H1 (cell line): ENCODE measurements around the gene FAM240A. TPM values are rescaled to one million over a fixed set of nuclear protein-coding genes. Genes with fewer than 3 reads are reported as not detected.

Experiments used
- GTF2F1 ChIP-seq: IDR thresholded peaks from 2 replicates; pipeline ENCODE4 v1.6.1; 2012; ENCODE audit warnings: low read depth, low read length, improper control_type of control experiment, borderline replicate concordance
- POLR2AphosphoS5 ChIP-seq: IDR thresholded peaks from 2 replicates; pipeline ENCODE4 v1.6.1; 2011; ENCODE audit warnings: low read depth, low read length
- SP2 ChIP-seq: IDR thresholded peaks from 2 replicates; pipeline ENCODE4 v1.6.1; 2012; ENCODE audit warnings: mild to moderate bottlenecking, low read length, inconsistent platforms
- SP4 ChIP-seq: IDR thresholded peaks from 2 replicates; pipeline ENCODE4 v1.6.1; 2012; ENCODE audit warnings: low read length, inconsistent platforms
- polyA plus RNA-seq, 7 experiments: library from polyadenylated mRNA; depleted of rRNA in 3 of 7; stranded (reverse) in 5 of 7; unstranded in 2 of 7; fragments of >200 nt in 5 of 7; fragments of 200-250 nt in 2 of 7; gene quantifications; 1 replicate in 5 of 7; 2 replicates in 1 of 7; 4 replicates in 1 of 7; pipeline versions ENCODE4 v1.2.1 to v1.2.3, GENCODE V29; 2011 to 2013; ENCODE audit warnings: missing spikeins in 2 of 7, mixed read lengths in 2 of 7
- total RNA-seq: library from RNA; stranded (reverse); fragmentation: NEBNext Ultra II Directional; extraction: Animal tissue kit (Norgen Biotek cat#: 25700); gene quantifications from 2 replicates; pipeline ENCODE4 v1.2.1, GENCODE V29; 2021
- TF ChIP-seq, protein P1 (sequence below): fragments of 300-600 bp; sonication (generic); IDR thresholded peaks from 2 replicates; pipeline ENCODE4 v1.7.1; 2012; ENCODE audit warnings: low read length, moderate library complexity, mild to moderate bottlenecking, inconsistent platforms; ENCODE audit not compliant: insufficient replicate concordance
- TF ChIP-seq, protein P2 (sequence below), 3 experiments: IDR thresholded peaks; 1 replicate in 2 of 3; 2 replicates in 1 of 3; pipeline versions ENCODE4 v1.5.1 to v1.6.1; 2011; ENCODE audit warnings: low read length in 3 of 3, mild to moderate bottlenecking in 3 of 3, inconsistent platforms in 2 of 3, low read depth in 1 of 3, moderate library complexity in 1 of 3; ENCODE audit not compliant: insufficient read depth in 1 of 3; ENCODE audit errors: control extremely low read depth in 1 of 3
- TF ChIP-seq, protein P3 (sequence below): IDR thresholded peaks from 2 replicates; pipeline ENCODE4 v1.6.1; 2012; ENCODE audit warnings: low read length, inconsistent platforms

FAM240A gene
- total and polyA plus RNA-seq, 2 of the 8 experiments (the other 6 are each of a cell fraction or from before 2014, with no cell fraction given): 0.08 TPM; not detected in 1

DNA sequence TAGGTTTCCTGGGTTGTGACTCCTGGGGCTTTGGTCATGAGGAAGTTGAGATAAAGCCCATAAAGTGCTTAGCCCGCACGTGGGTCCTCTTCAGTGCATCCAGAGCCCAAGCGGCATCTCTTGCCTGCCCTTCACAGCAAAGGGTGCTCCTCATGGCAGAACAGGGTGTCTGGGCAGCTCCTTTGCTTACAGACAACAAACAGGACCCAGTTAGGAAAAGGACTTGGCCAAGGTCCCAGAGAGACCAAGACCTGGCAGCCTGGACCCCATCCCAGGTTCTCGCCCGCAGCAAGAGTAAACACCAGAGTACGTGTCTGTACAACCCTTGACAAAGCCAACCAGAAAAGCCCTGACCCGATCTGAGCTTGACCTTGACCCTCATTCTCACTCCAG lies 54.1 kb downstream of the FAM240A start (continued):
- TF ChIP-seq, protein P1, sequence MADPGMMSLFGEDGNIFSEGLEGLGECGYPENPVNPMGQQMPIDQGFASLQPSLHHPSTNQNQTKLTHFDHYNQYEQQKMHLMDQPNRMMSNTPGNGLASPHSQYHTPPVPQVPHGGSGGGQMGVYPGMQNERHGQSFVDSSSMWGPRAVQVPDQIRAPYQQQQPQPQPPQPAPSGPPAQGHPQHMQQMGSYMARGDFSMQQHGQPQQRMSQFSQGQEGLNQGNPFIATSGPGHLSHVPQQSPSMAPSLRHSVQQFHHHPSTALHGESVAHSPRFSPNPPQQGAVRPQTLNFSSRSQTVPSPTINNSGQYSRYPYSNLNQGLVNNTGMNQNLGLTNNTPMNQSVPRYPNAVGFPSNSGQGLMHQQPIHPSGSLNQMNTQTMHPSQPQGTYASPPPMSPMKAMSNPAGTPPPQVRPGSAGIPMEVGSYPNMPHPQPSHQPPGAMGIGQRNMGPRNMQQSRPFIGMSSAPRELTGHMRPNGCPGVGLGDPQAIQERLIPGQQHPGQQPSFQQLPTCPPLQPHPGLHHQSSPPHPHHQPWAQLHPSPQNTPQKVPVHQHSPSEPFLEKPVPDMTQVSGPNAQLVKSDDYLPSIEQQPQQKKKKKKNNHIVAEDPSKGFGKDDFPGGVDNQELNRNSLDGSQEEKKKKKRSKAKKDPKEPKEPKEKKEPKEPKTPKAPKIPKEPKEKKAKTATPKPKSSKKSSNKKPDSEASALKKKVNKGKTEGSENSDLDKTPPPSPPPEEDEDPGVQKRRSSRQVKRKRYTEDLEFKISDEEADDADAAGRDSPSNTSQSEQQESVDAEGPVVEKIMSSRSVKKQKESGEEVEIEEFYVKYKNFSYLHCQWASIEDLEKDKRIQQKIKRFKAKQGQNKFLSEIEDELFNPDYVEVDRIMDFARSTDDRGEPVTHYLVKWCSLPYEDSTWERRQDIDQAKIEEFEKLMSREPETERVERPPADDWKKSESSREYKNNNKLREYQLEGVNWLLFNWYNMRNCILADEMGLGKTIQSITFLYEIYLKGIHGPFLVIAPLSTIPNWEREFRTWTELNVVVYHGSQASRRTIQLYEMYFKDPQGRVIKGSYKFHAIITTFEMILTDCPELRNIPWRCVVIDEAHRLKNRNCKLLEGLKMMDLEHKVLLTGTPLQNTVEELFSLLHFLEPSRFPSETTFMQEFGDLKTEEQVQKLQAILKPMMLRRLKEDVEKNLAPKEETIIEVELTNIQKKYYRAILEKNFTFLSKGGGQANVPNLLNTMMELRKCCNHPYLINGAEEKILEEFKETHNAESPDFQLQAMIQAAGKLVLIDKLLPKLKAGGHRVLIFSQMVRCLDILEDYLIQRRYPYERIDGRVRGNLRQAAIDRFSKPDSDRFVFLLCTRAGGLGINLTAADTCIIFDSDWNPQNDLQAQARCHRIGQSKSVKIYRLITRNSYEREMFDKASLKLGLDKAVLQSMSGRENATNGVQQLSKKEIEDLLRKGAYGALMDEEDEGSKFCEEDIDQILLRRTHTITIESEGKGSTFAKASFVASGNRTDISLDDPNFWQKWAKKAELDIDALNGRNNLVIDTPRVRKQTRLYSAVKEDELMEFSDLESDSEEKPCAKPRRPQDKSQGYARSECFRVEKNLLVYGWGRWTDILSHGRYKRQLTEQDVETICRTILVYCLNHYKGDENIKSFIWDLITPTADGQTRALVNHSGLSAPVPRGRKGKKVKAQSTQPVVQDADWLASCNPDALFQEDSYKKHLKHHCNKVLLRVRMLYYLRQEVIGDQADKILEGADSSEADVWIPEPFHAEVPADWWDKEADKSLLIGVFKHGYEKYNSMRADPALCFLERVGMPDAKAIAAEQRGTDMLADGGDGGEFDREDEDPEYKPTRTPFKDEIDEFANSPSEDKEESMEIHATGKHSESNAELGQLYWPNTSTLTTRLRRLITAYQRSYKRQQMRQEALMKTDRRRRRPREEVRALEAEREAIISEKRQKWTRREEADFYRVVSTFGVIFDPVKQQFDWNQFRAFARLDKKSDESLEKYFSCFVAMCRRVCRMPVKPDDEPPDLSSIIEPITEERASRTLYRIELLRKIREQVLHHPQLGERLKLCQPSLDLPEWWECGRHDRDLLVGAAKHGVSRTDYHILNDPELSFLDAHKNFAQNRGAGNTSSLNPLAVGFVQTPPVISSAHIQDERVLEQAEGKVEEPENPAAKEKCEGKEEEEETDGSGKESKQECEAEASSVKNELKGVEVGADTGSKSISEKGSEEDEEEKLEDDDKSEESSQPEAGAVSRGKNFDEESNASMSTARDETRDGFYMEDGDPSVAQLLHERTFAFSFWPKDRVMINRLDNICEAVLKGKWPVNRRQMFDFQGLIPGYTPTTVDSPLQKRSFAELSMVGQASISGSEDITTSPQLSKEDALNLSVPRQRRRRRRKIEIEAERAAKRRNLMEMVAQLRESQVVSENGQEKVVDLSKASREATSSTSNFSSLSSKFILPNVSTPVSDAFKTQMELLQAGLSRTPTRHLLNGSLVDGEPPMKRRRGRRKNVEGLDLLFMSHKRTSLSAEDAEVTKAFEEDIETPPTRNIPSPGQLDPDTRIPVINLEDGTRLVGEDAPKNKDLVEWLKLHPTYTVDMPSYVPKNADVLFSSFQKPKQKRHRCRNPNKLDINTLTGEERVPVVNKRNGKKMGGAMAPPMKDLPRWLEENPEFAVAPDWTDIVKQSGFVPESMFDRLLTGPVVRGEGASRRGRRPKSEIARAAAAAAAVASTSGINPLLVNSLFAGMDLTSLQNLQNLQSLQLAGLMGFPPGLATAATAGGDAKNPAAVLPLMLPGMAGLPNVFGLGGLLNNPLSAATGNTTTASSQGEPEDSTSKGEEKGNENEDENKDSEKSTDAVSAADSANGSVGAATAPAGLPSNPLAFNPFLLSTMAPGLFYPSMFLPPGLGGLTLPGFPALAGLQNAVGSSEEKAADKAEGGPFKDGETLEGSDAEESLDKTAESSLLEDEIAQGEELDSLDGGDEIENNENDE: no peak
- no peak for TF ChIP-seq SP2
- TF ChIP-seq SP4: no peak
- TF ChIP-seq, protein P2, sequence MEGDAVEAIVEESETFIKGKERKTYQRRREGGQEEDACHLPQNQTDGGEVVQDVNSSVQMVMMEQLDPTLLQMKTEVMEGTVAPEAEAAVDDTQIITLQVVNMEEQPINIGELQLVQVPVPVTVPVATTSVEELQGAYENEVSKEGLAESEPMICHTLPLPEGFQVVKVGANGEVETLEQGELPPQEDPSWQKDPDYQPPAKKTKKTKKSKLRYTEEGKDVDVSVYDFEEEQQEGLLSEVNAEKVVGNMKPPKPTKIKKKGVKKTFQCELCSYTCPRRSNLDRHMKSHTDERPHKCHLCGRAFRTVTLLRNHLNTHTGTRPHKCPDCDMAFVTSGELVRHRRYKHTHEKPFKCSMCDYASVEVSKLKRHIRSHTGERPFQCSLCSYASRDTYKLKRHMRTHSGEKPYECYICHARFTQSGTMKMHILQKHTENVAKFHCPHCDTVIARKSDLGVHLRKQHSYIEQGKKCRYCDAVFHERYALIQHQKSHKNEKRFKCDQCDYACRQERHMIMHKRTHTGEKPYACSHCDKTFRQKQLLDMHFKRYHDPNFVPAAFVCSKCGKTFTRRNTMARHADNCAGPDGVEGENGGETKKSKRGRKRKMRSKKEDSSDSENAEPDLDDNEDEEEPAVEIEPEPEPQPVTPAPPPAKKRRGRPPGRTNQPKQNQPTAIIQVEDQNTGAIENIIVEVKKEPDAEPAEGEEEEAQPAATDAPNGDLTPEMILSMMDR (IDR thresholded peaks at IDR 0.05; ENCODE audit: control extremely low read depth in 1 of 3, insufficient read depth in 1 of 3, low read depth in 1 of 3, low read length in 3 of 3): no peak
- TF ChIP-seq POLR2AphosphoS5: no peak
- TF ChIP-seq GTF2F1: no peak
- TF ChIP-seq, protein P3, sequence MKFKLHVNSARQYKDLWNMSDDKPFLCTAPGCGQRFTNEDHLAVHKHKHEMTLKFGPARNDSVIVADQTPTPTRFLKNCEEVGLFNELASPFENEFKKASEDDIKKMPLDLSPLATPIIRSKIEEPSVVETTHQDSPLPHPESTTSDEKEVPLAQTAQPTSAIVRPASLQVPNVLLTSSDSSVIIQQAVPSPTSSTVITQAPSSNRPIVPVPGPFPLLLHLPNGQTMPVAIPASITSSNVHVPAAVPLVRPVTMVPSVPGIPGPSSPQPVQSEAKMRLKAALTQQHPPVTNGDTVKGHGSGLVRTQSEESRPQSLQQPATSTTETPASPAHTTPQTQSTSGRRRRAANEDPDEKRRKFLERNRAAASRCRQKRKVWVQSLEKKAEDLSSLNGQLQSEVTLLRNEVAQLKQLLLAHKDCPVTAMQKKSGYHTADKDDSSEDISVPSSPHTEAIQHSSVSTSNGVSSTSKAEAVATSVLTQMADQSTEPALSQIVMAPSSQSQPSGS: no peak
